Activated CD4-positive, alpha-beta T cell treated with anti-CD3 and anti-CD28 coated beads, Interleukin-2, Interleukin-6, amounts not matched to agents 100 ng/mL and 50 ng/mL, durations not matched to agents 16 hours and 8 hours (primary cell): ENCODE data around the gene TCEAL5.
"Not testable (repeated sequence)": the region's sequence is repeated elsewhere in the genome, so short reads cannot be mapped to it uniquely, and the experiment has no call there.

Experiments
- DNase-seq: peaks from one replicate; pipeline ENCODE4 v3.0.0-alpha.2; 2020

TCEAL5 gene

GRCh38 chrX:103233263-103233662, 43.3 kb downstream of the TCEAL5 start:
- no peak for DNase-seq

- not testable (repeated sequence) for DNase-seq
Measured at GRCh38 chrX:103225918-103226317, 50.6 kb downstream of the TCEAL5 start.
